K562 (cell line): ENCODE measurements around the gene CD96. TPM values are rescaled to one million over a fixed set of nuclear protein-coding genes. Genes with fewer than 3 reads are reported as not detected.

Experiments used
- ATAC-seq: fragments of 200-7000 bp; cut with Tn5 transposase; 3 replicates; pipeline ENCODE4 v1.9.1; 2020; ENCODE audit warnings: moderate library complexity
- BruUV-seq: library from RNA; stranded (reverse); fragments of 400-500 nt; replicated peaks from 2 replicates; lab custom pipeline; 2021; lab: Mats Ljungman, UMichigan
- CTCF ChIA-PET: fragments of 300-600 bp; formaldehyde crosslinking; extraction: SDS; loops from one replicate; lab custom pipeline; 2021; ENCODE audit warnings: low intra/inter-chr PET ratio; lab: Yijun Ruan, JAX
- POLR2A ChIA-PET: fragments of 300-600, 350-650 bp; sonication (Branson Sonifier 250); formaldehyde crosslinking; extraction: SDS; loops from one replicate; lab custom pipeline; 2021; ENCODE audit warnings: antibody characterized with exemption, inconsistent platforms; lab: Yijun Ruan, JAX
- DNase-seq, 4 experiments: peaks; one replicate each; pipeline versions ENCODE4 v3.0.0 to v3.0.0-alpha.2; 2011 to 2018; ENCODE audit warnings: low spot score in 3 of 4, mixed read lengths in 3 of 4; ENCODE audit errors: extremely low read depth in 1 of 4
- FAIRE-seq: peaks from 2 replicates; lab custom pipeline; 2011; peaks lifted over from hg19 to GRCh38; lab: Jason Lieb, UNC
- H2AFZ ChIP-seq: 2 replicates; pipeline ENCODE4 v1.6.0; 2011; ENCODE audit warnings: low read depth, low read length, control low read depth, inconsistent platforms
- H3K27ac ChIP-seq: fragments of 200-600 bp; 3 replicates; pipeline ENCODE4 v1.8.0; 2011; ENCODE audit warnings: low read depth, mild to moderate bottlenecking, control low read depth, inconsistent platforms, low read length, moderate library complexity, mixed read lengths; ENCODE audit errors: extremely low read depth
- H3K27me3 ChIP-seq, 2 experiments: fragments of 300-600 bp in 1 of 2; 2 replicates in 1 of 2; 3 replicates in 1 of 2; pipeline versions ENCODE4 v1.6.0 to v1.8.0; 2011; ENCODE audit warnings: inconsistent platforms in 2 of 2, low read length in 2 of 2, mild to moderate bottlenecking in 1 of 2, mixed read lengths in 1 of 2, moderate library complexity in 1 of 2; ENCODE audit not compliant: control insufficient read depth in 2 of 2, insufficient read depth in 2 of 2
- H3K36me3 ChIP-seq: fragments of 300-600 bp; 3 replicates; pipeline ENCODE4 v1.8.0; 2011; ENCODE audit warnings: mild to moderate bottlenecking, low read length, inconsistent platforms; ENCODE audit not compliant: control insufficient read depth, insufficient read depth
- H3K4me1 ChIP-seq, 2 experiments: fragments of 200-600 bp in 1 of 2; replicated peaks in 1 of 2; 2 replicates in 1 of 2; 3 replicates in 1 of 2; pipeline versions ENCODE4 v1.5.1 to v1.8.0; 2011; ENCODE audit warnings: inconsistent platforms in 2 of 2, low read length in 2 of 2, mild to moderate bottlenecking in 1 of 2, mixed read lengths in 1 of 2, moderate library complexity in 1 of 2; ENCODE audit not compliant: control insufficient read depth in 2 of 2, insufficient read depth in 2 of 2
- H3K4me2 ChIP-seq: 2 replicates; pipeline ENCODE4 v1.6.1; 2011; ENCODE audit warnings: low read length, control low read depth, inconsistent platforms, mixed read lengths; ENCODE audit not compliant: insufficient read depth
- H3K4me3 ChIP-seq: fragments of 200-600 bp; sonication (generic), shearing (Covaris generic); 2 replicates; pipeline ENCODE4 v1.5.1; 2016; ENCODE audit warnings: control low read depth, inconsistent platforms
- H3K79me2 ChIP-seq: fragments of 200-600 bp; 3 replicates; pipeline ENCODE4 v1.8.0; 2011; ENCODE audit warnings: low read length, inconsistent platforms; ENCODE audit not compliant: control insufficient read depth, insufficient read depth
- H3K9ac ChIP-seq, 2 experiments: 2 replicates each; pipeline versions ENCODE4 v1.6.0 to v1.6.1; 2011; ENCODE audit warnings: low read depth in 2 of 2, low read length in 2 of 2, control low read depth in 1 of 2, inconsistent platforms in 1 of 2, mild to moderate bottlenecking in 1 of 2, mixed read lengths in 1 of 2; ENCODE audit not compliant: insufficient read depth in 1 of 2
- H3K9me1 ChIP-seq: one replicate; pipeline ENCODE4 v1.6.0; 2011; ENCODE audit warnings: inconsistent platforms, mild to moderate bottlenecking, low read length, moderate library complexity; ENCODE audit not compliant: control insufficient read depth, insufficient read depth
- H3K9me3 ChIP-seq: replicated peaks from 2 replicates; pipeline ENCODE4 v1.5.1; 2011; ENCODE audit warnings: low read depth, low read length, inconsistent platforms; ENCODE audit not compliant: control insufficient read depth, insufficient read depth
- H4K20me1 ChIP-seq: replicated peaks from 2 replicates; pipeline ENCODE4 v1.6.1; 2011; ENCODE audit warnings: low read length, inconsistent platforms, mixed read lengths; ENCODE audit not compliant: control insufficient read depth, insufficient read depth
- CBX3 ChIP-seq, 2 experiments: IDR thresholded peaks; 1 replicate in 1 of 2; 2 replicates in 1 of 2; pipeline ENCODE4 v1.6.1; 2012; ENCODE audit warnings: inconsistent platforms in 2 of 2, low read length in 2 of 2, borderline replicate concordance in 1 of 2, control low read depth in 1 of 2
- JUNB ChIP-seq: fragments of 450-650 bp; formaldehyde crosslinking; conservative IDR thresholded peaks from 2 replicates; pipeline ENCODE4 v1.4.0; 2020; ENCODE audit warnings: mild to moderate bottlenecking
- RAD21 ChIP-seq, 2 experiments: fragments of 250-450 bp in 1 of 2; fragments of 450-650 bp in 1 of 2; sonication (Bioruptor Pico) in 1 of 2; formaldehyde crosslinking in 1 of 2; IDR thresholded peaks in 1 of 2; conservative IDR thresholded peaks in 1 of 2; 2 replicates each; pipeline versions ENCODE4 v1.4.0 to v1.8.0; 2020 to 2022; ENCODE audit warnings: mild to moderate bottlenecking in 2 of 2, moderate library complexity in 1 of 2
- TBP ChIP-seq: optimal IDR thresholded peaks from 2 replicates; pipeline ENCODE3; 2011; ENCODE audit warnings: low read depth, low read length, improper control_type of control experiment
- WGBS: fragments of 100-300 bp; shearing (Covaris generic); methylation state at CpG from one replicate; pipeline ENCODE4 v1.1.6; 2016; ENCODE audit warnings: low coverage, mixed read lengths; ENCODE audit not compliant: insufficient coverage; ENCODE audit errors: missing lambda C conversion rate; 5-methylcytosine and 5-hydroxymethylcytosine counted together
- in situ Hi-C: fragments of 300-500 bp; cut with MboI; formaldehyde crosslinking; loops from 4 replicates; pipeline ENCODE4 v1.15.0; 2018; ENCODE audit warnings: inconsistent platforms, mixed read lengths
- intact Hi-C: fragments of 100-400 bp; cut with micrococcal nuclease; formaldehyde crosslinking; loops from 2 replicates; pipeline ENCODE4 v1.14.2; 2022
- polyA plus RNA-seq, 8 experiments: library from polyadenylated mRNA; depleted of rRNA in 4 of 8; stranded (reverse) in 5 of 8; unstranded in 3 of 8; fragments of >200 nt; fragmentation: Nextera tagmentation in 2 of 8; fragmentation: Illumina TruSeq in 1 of 8; extraction: Ambion mirVana in 2 of 8; extraction: Trizol in 1 of 8; gene quantifications; 2 replicates each; pipeline versions ENCODE4 v1.2.1 to v1.2.3, GENCODE V29; 2011 to 2014; ENCODE audit warnings: inconsistent platforms in 1 of 8, missing spikeins in 1 of 8
- total RNA-seq, 7 experiments: library from RNA; depleted of rRNA in 6 of 7; stranded (reverse); fragments of >200 nt in 6 of 7; fragmentation: Illumina TruSeq in 2 of 7; extraction: Trizol in 2 of 7; gene quantifications; 2 replicates each; pipeline versions ENCODE4 v1.2.1 to v1.2.3, GENCODE V29; 2011 to 2021; ENCODE audit warnings: low replicate concordance in 1 of 7

The CD96 gene
- total and polyA plus RNA-seq, 9 of the 15 experiments (the other 6 are each of a cell fraction or from before 2014, with no cell fraction given), result 0.32 to 5.7 (median 1.2) TPM

DNA sequence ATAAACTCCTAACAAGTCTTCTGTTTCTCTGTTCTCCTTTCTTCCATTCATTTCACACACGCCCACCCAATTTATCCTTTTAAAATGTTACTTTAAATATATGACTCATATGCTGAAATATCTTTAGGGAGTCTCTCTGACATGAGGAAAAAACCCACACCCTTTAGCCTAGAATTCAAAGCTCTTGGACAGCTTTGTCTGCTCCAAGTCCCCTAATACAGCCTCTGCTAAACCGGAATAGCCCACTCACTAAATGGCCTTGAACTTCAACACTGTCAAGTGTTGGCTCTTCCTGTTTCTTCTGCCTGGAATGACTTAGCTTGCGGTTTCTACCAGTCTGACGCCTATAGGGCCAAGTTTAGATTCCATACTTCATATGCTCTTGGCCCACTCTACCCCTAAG is 3.3 kb upstream of the CD96 start:
- FAIRE-seq (no peak), DNase-seq (no peak), ATAC-seq (no peak)
- Histone ChIP-seq H3K36me3 (no peaks in the 10 kb centered on the region), H2AFZ (0 out of 2 replicates have a peak overlapping the region, but pooled peaks have one; percentile 16), H3K79me2 (no peaks in the 10 kb centered on the region), H3K27ac (no peak overlapping the region), H4K20me1 (no peaks in the 10 kb centered on the region), H3K9me1 (no peaks in the 10 kb centered on the region), H3K4me1 (no peaks in the 10 kb centered on the region), H3K9ac (no peak overlapping the region), H3K4me2 (no peak overlapping the region), H3K27me3 (no peaks in the 10 kb centered on the region), H3K9me3 (no peaks in the 10 kb centered on the region)
- CTCF ChIA-PET, result no interaction called here
- WGBS, result 3% methylated on average over 4 of the region's 4 CpGs
- POLR2A ChIA-PET, result no interaction called here
- intact Hi-C loops, result no loop called here
- BruUV-seq, result no TSS peak
- TF ChIP-seq JUNB (no peak), TBP (no peak), CBX3 (IDR thresholded peaks at IDR 0.05; ENCODE audit: borderline replicate concordance in 1 of 2, low read length in 2 of 2) (no peak), RAD21 (CRISPR knock-in tag; conservative IDR thresholded peaks at IDR 0.05 in 1 of 2, IDR thresholded peaks at IDR 0.05 in 1 of 2) (0 out of 4 replicates have a peak, but pooled peaks of 1 of the 2 experiments have one; percentile 3)
- TF ChIP-seq, all 486 proteins: peak for 1
- in situ Hi-C loops, result no loop called here
- no peak overlapping the region for H3K4me3 ChIP-seq
